ENCODE measurements around the gene PPARA.

Gene PPARA

GRCh38 chr22:46150034-46150654 lies at the start of gene PPARA:
TSS of gene PPARA (plus strand) at chr22:46150526. CDS start at chr22:46198384, 47,858 bp downstream.
- Mint-ChIP-seq H3K4me1 (peaks cover 14 to 23% of the 10 kb centered on the region in 2 donors), H3K27me3 (peaks cover 0 to 5% of the 10 kb centered on the region in 2 donors), H3K4me3 (peak within 1 kb of the TSS; percentile 92 to 93), H3K27ac (peak within 1 kb of the TSS; percentile 80), H3K36me3 (peaks cover 5 to 11% of the 10 kb centered on the region in 2 donors), H3K9me3 (no peaks in the 10 kb centered on the region)
- peak; percentile 82 for DNase-seq
- ATAC-seq (replicated peaks), result peak; percentile 79 to 85

- peaks cover 6 to 8% of the 10 kb centered on the region in 2 donors for H3K36me3 Mint-ChIP-seq
- H3K4me3 Mint-ChIP-seq, result no peak overlapping the region
- no peaks in the 10 kb centered on the region for H3K9me3 Mint-ChIP-seq
- DNase-seq (no peak), ATAC-seq (replicated peaks) (no peak)
- peaks cover 0 to 4% of the 10 kb centered on the region in 2 donors for H3K4me1 Mint-ChIP-seq
- no peak overlapping the region for H3K27ac Mint-ChIP-seq
- no peaks in the 10 kb centered on the region for H3K27me3 Mint-ChIP-seq
Measured at GRCh38 chr22:46102159-46102558, 48.2 kb upstream of the PPARA start.

GRCh38 chr22:46102752-46103151 lies 47.6 kb upstream of the PPARA start:
- ATAC-seq (replicated peaks) (no peak), DNase-seq (no peak)
- no peak overlapping the region for H3K27ac Mint-ChIP-seq
- no peaks in the 10 kb centered on the region for H3K27me3 Mint-ChIP-seq
- H3K36me3 Mint-ChIP-seq, result peaks cover 6 to 8% of the 10 kb centered on the region in 2 donors
- no peaks in the 10 kb centered on the region for H3K9me3 Mint-ChIP-seq
- H3K4me1 Mint-ChIP-seq, result peaks cover 0 to 4% of the 10 kb centered on the region in 2 donors
- no peak overlapping the region for H3K4me3 Mint-ChIP-seq

GRCh38 chr22:46103181-46103580 lies 47.1 kb upstream of the PPARA start:
- no peaks in the 10 kb centered on the region for H3K27me3 Mint-ChIP-seq
- H3K9me3 Mint-ChIP-seq, result no peaks in the 10 kb centered on the region
- peaks cover 0 to 4% of the 10 kb centered on the region in 2 donors for H3K4me1 Mint-ChIP-seq
- no peak for DNase-seq
- no peak overlapping the region for H3K4me3 Mint-ChIP-seq
- H3K36me3 Mint-ChIP-seq, result peaks cover 6 to 8% of the 10 kb centered on the region in 2 donors
- no peak for ATAC-seq (replicated peaks)
- no peak overlapping the region for H3K27ac Mint-ChIP-seq

GRCh38 chr22:46103664-46104063 lies 46.7 kb upstream of the PPARA start:
- no peak overlapping the region for H3K27ac Mint-ChIP-seq
- peaks cover 3 to 8% of the 10 kb centered on the region in 2 donors for H3K36me3 Mint-ChIP-seq
- H3K27me3 Mint-ChIP-seq, result no peaks in the 10 kb centered on the region
- peaks cover 0 to 4% of the 10 kb centered on the region in 2 donors for H3K4me1 Mint-ChIP-seq
- DNase-seq (no peak), ATAC-seq (replicated peaks) (no peak)
- H3K4me3 Mint-ChIP-seq, result no peak overlapping the region
- no peaks in the 10 kb centered on the region for H3K9me3 Mint-ChIP-seq

GRCh38 chr22:46104170-46104880 lies 46.0 kb upstream of the PPARA start:
- no peaks in the 10 kb centered on the region for H3K9me3 Mint-ChIP-seq
- H3K4me1 Mint-ChIP-seq, result peaks cover 0 to 4% of the 10 kb centered on the region in 2 donors
- no peak for DNase-seq
- H3K36me3 Mint-ChIP-seq, result peaks cover 3 to 8% of the 10 kb centered on the region in 2 donors
- no peak overlapping the region for H3K4me3 Mint-ChIP-seq
- ATAC-seq (replicated peaks), result no peak
- no peaks in the 10 kb centered on the region for H3K27me3 Mint-ChIP-seq
- H3K27ac Mint-ChIP-seq, result no peak overlapping the region

- DNase-seq, result no peak
Measured at GRCh38 chr22:46104881-46105493, 45.3 kb upstream of the PPARA start.

GRCh38 chr22:46105494-46106278 lies 44.6 kb upstream of the PPARA start:
- peaks cover 0 to 4% of the 10 kb centered on the region in 2 donors for H3K4me1 Mint-ChIP-seq
- DNase-seq (no peak), ATAC-seq (replicated peaks) (no peak)
- no peak overlapping the region for H3K4me3 Mint-ChIP-seq
- no peak overlapping the region for H3K27ac Mint-ChIP-seq
- no peaks in the 10 kb centered on the region for H3K9me3 Mint-ChIP-seq
- H3K27me3 Mint-ChIP-seq, result no peaks in the 10 kb centered on the region
- H3K36me3 Mint-ChIP-seq, result peaks cover 3 to 8% of the 10 kb centered on the region in 2 donors

More at GRCh38 chr22:46104881-46105493, 45.3 kb upstream of the PPARA start:
- Mint-ChIP-seq H3K27me3 (no peaks in the 10 kb centered on the region), H3K4me1 (peaks cover 0 to 4% of the 10 kb centered on the region in 2 donors), H3K4me3 (no peak overlapping the region), H3K9me3 (no peaks in the 10 kb centered on the region), H3K27ac (no peak overlapping the region), H3K36me3 (peaks cover 3 to 8% of the 10 kb centered on the region in 2 donors)
- no peak for ATAC-seq (replicated peaks)

- DNase-seq (no peak), ATAC-seq (replicated peaks) (no peak)
- peaks cover 3 to 8% of the 10 kb centered on the region in 2 donors for H3K36me3 Mint-ChIP-seq
- H3K27ac Mint-ChIP-seq, result peak overlapping the region; percentile 67
- no peaks in the 10 kb centered on the region for H3K27me3 Mint-ChIP-seq
- no peaks in the 10 kb centered on the region for H3K9me3 Mint-ChIP-seq
- no peak overlapping the region for H3K4me3 Mint-ChIP-seq
- peaks cover 0 to 4% of the 10 kb centered on the region in 2 donors for H3K4me1 Mint-ChIP-seq
Measured at GRCh38 chr22:46106279-46107022, 43.9 kb upstream of the PPARA start.

- peaks cover 0 to 4% of the 10 kb centered on the region in 2 donors for H3K4me1 Mint-ChIP-seq
- DNase-seq, result no peak
- no peaks in the 10 kb centered on the region for H3K9me3 Mint-ChIP-seq
- ATAC-seq (replicated peaks), result no peak
- H3K4me3 Mint-ChIP-seq, result no peak overlapping the region
- H3K27ac Mint-ChIP-seq, result no peak overlapping the region
- H3K27me3 Mint-ChIP-seq, result no peaks in the 10 kb centered on the region
- H3K36me3 Mint-ChIP-seq, result peaks cover 3 to 8% of the 10 kb centered on the region in 2 donors
Measured at GRCh38 chr22:46107089-46107664, 43.1 kb upstream of the PPARA start.

GRCh38 chr22:46107753-46108563 lies 42.4 kb upstream of the PPARA start:
- no peak overlapping the region for H3K4me3 Mint-ChIP-seq
- ATAC-seq (replicated peaks), result no peak

GRCh38 chr22:46108564-46109473 lies 41.5 kb upstream of the PPARA start:
- no peaks in the 10 kb centered on the region for H3K4me1 Mint-ChIP-seq
- H3K36me3 Mint-ChIP-seq, result peaks cover 1 to 6% of the 10 kb centered on the region in 2 donors
- H3K27me3 Mint-ChIP-seq, result no peaks in the 10 kb centered on the region
- peak overlapping the region; percentile 21 for H3K27ac Mint-ChIP-seq
- no peak overlapping the region for H3K4me3 Mint-ChIP-seq
- DNase-seq, result no peak
- H3K9me3 Mint-ChIP-seq, result no peaks in the 10 kb centered on the region
- ATAC-seq (replicated peaks), result peak in 1 of 2 donors; percentile 24

More at GRCh38 chr22:46107753-46108563, 42.4 kb upstream of the PPARA start:
- peaks cover 5 to 12% of the 10 kb centered on the region in 2 donors for H3K36me3 Mint-ChIP-seq
- DNase-seq, result no peak
- H3K27ac Mint-ChIP-seq, result no peak overlapping the region
- H3K9me3 Mint-ChIP-seq, result no peaks in the 10 kb centered on the region
- no peaks in the 10 kb centered on the region for H3K27me3 Mint-ChIP-seq
- peaks cover 0 to 4% of the 10 kb centered on the region in 2 donors for H3K4me1 Mint-ChIP-seq

Measured in stimulated activated naive B cell treated with anti-CD40 and anti-IgM and Interleukin-4, amounts not matched to agents 10 μg/mL and 1 μg/mL and 100 μg/mL, for 72 hours (primary cell).